ENCODE results near the gene ZNF367.

- TF ChIP-seq CTCF (IDR thresholded peaks at IDR 0.05; ENCODE audit: insufficient read depth, low read length) (no peak), REST (IDR thresholded peaks at IDR 0.05; ENCODE audit: insufficient replicate concordance, low read depth) (no peak), POLR2AphosphoS5 (IDR thresholded peaks at IDR 0.05; ENCODE audit: low read depth) (no peak)
Measured at GRCh38 chr9:96420468-96421219, 2.5 kb upstream of the ZNF367 start.

Measured in HL-60 (cell line).